Keratinocyte (primary cell): Measurements from ENCODE around the gene LHFPL4. TPM values are rescaled to one million over a fixed set of nuclear protein-coding genes. Genes with fewer than 3 reads are reported as not detected.

Experiments
- DNase-seq: peaks from one replicate; pipeline ENCODE4 v3.0.0-alpha.2; 2011; ENCODE audit warnings: low read depth, missing footprints, low spot score
- FAIRE-seq: peaks from 2 replicates; lab custom pipeline; 2011; peaks lifted over from hg19 to GRCh38; lab: Jason Lieb, UNC
- H2AFZ ChIP-seq: 2 replicates; pipeline ENCODE4 v1.6.0; 2012; ENCODE audit warnings: low read length, control low read depth, inconsistent platforms; ENCODE audit not compliant: control insufficient read depth
- H3K27ac ChIP-seq: 2 replicates; pipeline ENCODE4 v1.5.1; 2011; ENCODE audit warnings: low read length; ENCODE audit not compliant: control insufficient read depth, insufficient read depth
- H3K27me3 ChIP-seq: 3 replicates; pipeline ENCODE4 v1.6.0; 2011; ENCODE audit warnings: low read length; ENCODE audit not compliant: control insufficient read depth, insufficient read depth; ENCODE audit errors: extremely low read depth
- H3K36me3 ChIP-seq, 2 experiments: 2 replicates in 1 of 2; 3 replicates in 1 of 2; pipeline ENCODE4 v1.5.1; 2011; ENCODE audit warnings: low read length in 2 of 2, mild to moderate bottlenecking in 1 of 2; ENCODE audit not compliant: control insufficient read depth in 2 of 2, insufficient read depth in 2 of 2; ENCODE audit errors: extremely low read depth in 1 of 2
- H3K4me1 ChIP-seq: 3 replicates; pipeline ENCODE4 v1.5.1; 2011; ENCODE audit warnings: low read length; ENCODE audit not compliant: control insufficient read depth, insufficient read depth; ENCODE audit errors: extremely low read depth
- H3K4me2 ChIP-seq: 3 replicates; pipeline ENCODE4 v1.6.0; 2011; ENCODE audit warnings: low read depth, low read length; ENCODE audit not compliant: control insufficient read depth, insufficient read depth; ENCODE audit errors: extremely low read depth
- H3K4me3 ChIP-seq, 3 experiments: fragments of 200-600 bp in 1 of 3; sonication (generic) in 1 of 3; 2 replicates in 2 of 3; 3 replicates in 1 of 3; pipeline ENCODE4 v1.5.1; 2011 to 2016; ENCODE audit warnings: low read length in 3 of 3, mild to moderate bottlenecking in 3 of 3, control low read depth in 2 of 3, inconsistent platforms in 1 of 3, low read depth in 1 of 3, mixed read lengths in 1 of 3, mixed run types in 1 of 3, moderate library complexity in 1 of 3; ENCODE audit not compliant: control insufficient read depth in 2 of 3, insufficient read depth in 2 of 3; ENCODE audit errors: extremely low read depth in 1 of 3
- H3K79me2 ChIP-seq: 2 replicates; pipeline ENCODE4 v1.6.0; 2012; ENCODE audit warnings: low read length; ENCODE audit not compliant: control insufficient read depth, insufficient read depth
- H3K9ac ChIP-seq: 3 replicates; pipeline ENCODE4 v1.6.0; 2011; ENCODE audit warnings: low read length; ENCODE audit not compliant: control insufficient read depth, insufficient read depth; ENCODE audit errors: extremely low read depth
- H3K9me1 ChIP-seq: 3 replicates; pipeline ENCODE4 v1.6.0; 2011; ENCODE audit warnings: low read length; ENCODE audit not compliant: control insufficient read depth, insufficient read depth; ENCODE audit errors: extremely low read depth
- H3K9me3 ChIP-seq: 2 replicates; pipeline ENCODE4 v1.5.1; 2012; ENCODE audit warnings: low read depth, low read length; ENCODE audit not compliant: control insufficient read depth
- H4K20me1 ChIP-seq: 3 replicates; pipeline ENCODE4 v1.6.0; 2011; ENCODE audit warnings: low read length; ENCODE audit not compliant: control insufficient read depth, insufficient read depth; ENCODE audit errors: extremely low read depth
- CTCF ChIP-seq, 3 experiments: IDR thresholded peaks in 1 of 3; conservative IDR thresholded peaks in 1 of 3; optimal IDR thresholded peaks in 1 of 3; 2 replicates in 2 of 3; 3 replicates in 1 of 3; pipeline versions ENCODE3 to v1.5.1; 2011; ENCODE audit warnings: low read length in 3 of 3, mild to moderate bottlenecking in 3 of 3, moderate library complexity in 2 of 3, control low read depth in 1 of 3, inconsistent platforms in 1 of 3; ENCODE audit not compliant: insufficient read depth in 2 of 3; ENCODE audit errors: extremely low read depth in 1 of 3
- EZH2 ChIP-seq: IDR thresholded peaks from one replicate; pipeline ENCODE4 v1.6.1; 2012; ENCODE audit warnings: inconsistent platforms, mild to moderate bottlenecking, low read length, moderate library complexity
- dilution Hi-C: fragments of 300-500 bp; cut with MboI; formaldehyde crosslinking; loops from one replicate; pipeline ENCODE4 v1.7.0; 2020; ENCODE audit warnings: low sequenced_read_pairs; ENCODE audit not compliant: extremely low pct_ligation_motif_present
- polyA plus RNA-seq, 5 experiments: library from polyadenylated mRNA; depleted of rRNA in 3 of 5; stranded (reverse) in 3 of 5; stranded (forward) in 1 of 5; unstranded in 1 of 5; fragments of >200 nt; gene quantifications; 1 replicate in 1 of 5; 2 replicates in 3 of 5; 3 replicates in 1 of 5; pipeline versions ENCODE4 v1.2.1 to v1.2.3, GENCODE V29; 2011 to 2012; ENCODE audit warnings: missing spikeins in 2 of 5, low read depth in 1 of 5, low replicate concordance in 1 of 5

LHFPL4 gene
- polyA plus RNA-seq, 1 donor (not counting 4 experiments of a cell fraction or from before 2014, with no cell fraction given), result not detected

DNA sequence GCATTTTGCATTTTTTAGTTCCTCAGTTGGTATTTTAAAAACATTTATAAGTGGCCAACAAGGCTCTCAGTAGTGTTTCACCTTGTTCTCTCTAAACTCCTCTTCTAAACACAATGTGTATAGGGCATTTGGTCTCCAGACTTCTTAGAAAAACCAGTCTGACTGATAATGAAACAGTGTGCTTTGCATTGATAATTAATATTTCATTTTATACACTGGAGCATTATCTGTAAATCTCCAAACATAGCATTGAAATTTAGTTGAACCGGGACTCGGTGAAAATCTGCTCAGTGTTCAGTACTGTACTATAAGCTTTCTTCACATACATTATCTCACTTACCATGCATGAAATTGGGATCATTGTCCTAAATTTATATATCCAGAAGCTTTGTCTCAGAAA is 102.6 kb downstream of the LHFPL4 start:
- Histone ChIP-seq H3K36me3 (peaks cover 33 to 38% of the 10 kb centered on the region in 2 experiments), H3K9ac (no peak overlapping the region)

DNA sequence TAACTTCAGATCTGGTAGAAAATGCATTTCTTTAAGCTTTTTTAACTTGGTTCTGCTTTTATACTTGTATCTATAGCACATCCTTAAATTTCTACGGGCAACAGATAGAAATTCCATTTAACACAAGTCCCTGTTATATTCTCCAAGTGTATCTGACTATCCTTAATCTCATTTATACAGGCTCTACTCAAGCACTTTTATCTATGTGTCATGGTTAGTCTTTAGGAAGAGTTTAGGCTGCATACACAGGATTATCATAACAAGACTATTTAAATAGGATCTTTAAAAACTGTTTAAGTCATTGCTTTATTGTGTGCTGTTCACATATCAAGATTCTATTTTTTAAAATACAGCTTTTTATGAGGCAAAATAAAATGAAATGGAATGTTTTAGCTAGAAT is 103.5 kb downstream of the LHFPL4 start:
- Histone ChIP-seq H3K79me2 (peaks cover 18% of the 10 kb centered on the region), H3K4me3 (no peak overlapping the region), H3K27me3 (no peaks in the 10 kb centered on the region), H3K36me3 (peaks cover 30 to 37% of the 10 kb centered on the region in 2 experiments), H4K20me1 (no peaks in the 10 kb centered on the region), H3K27ac (no peak overlapping the region), H3K4me1 (no peaks in the 10 kb centered on the region), H2AFZ (no peak overlapping the region), H3K9me3 (no peaks in the 10 kb centered on the region), H3K9ac (no peak overlapping the region), H3K9me1 (peaks cover 2% of the 10 kb centered on the region), H3K4me2 (no peak overlapping the region)
- dilution Hi-C loops, result no loop called here
- FAIRE-seq, result no peak
- TF ChIP-seq CTCF (optimal IDR thresholded peaks at IDR 0.05 in 1 of 3, IDR thresholded peaks at IDR 0.05 in 1 of 3, conservative IDR thresholded peaks at IDR 0.05 in 1 of 3; ENCODE audit: extremely low read depth in 1 of 3, insufficient read depth in 2 of 3, low read length in 3 of 3), result no peak
- TF ChIP-seq EZH2, result no peak
- DNase-seq, result no peak

More for the DNA sequence above, 102.6 kb downstream of the LHFPL4 start:
- Histone ChIP-seq H3K9me3 (no peaks in the 10 kb centered on the region), H3K27ac (no peak overlapping the region), H3K4me3 (no peak overlapping the region), H3K4me2 (no peak overlapping the region), H2AFZ (no peak overlapping the region), H3K9me1 (peaks cover 2% of the 10 kb centered on the region), H3K79me2 (peaks cover 20% of the 10 kb centered on the region), H3K27me3 (no peaks in the 10 kb centered on the region), H3K4me1 (no peaks in the 10 kb centered on the region), H4K20me1 (no peaks in the 10 kb centered on the region)
- TF ChIP-seq EZH2 (no peak), CTCF (optimal IDR thresholded peaks at IDR 0.05 in 1 of 3, IDR thresholded peaks at IDR 0.05 in 1 of 3, conservative IDR thresholded peaks at IDR 0.05 in 1 of 3; ENCODE audit: extremely low read depth in 1 of 3, insufficient read depth in 2 of 3, low read length in 3 of 3) (no peak)
- DNase-seq, result no peak
- dilution Hi-C loops, result no loop called here
- FAIRE-seq, result no peak
